ENCODE measurements around the gene CAB39. TPM values are rescaled to one million over a fixed set of nuclear protein-coding genes. Genes with fewer than 3 reads are reported as not detected.

Gene CAB39
- total RNA-seq, 1 donor from 2014 or later = 66.6 TPM

- Histone ChIP-seq H3K79me2 (ENCODE audit: insufficient read depth, low read length) (no peaks in the 10 kb centered on the region), H3K9ac (ENCODE audit: low read length) (no peak overlapping the region), H3K4me3 (ENCODE audit: insufficient read depth, low read depth, low read length) (no peak overlapping the region), H2AFZ (ENCODE audit: low read depth, low read length) (no peak overlapping the region), H3K4me2 (ENCODE audit: low read length) (no peak overlapping the region), H3K4me1 (ENCODE audit: insufficient read depth, low read length) (peaks cover 20% of the 10 kb centered on the region), H3K36me3 (ENCODE audit: insufficient read depth, low read length) (no peaks in the 10 kb centered on the region), H3K9me3 (ENCODE audit: insufficient read depth, low read depth, low read length) (no peaks in the 10 kb centered on the region), H4K20me1 (ENCODE audit: insufficient read depth, low read length) (no peaks in the 10 kb centered on the region), H3K27me3 (ENCODE audit: insufficient read depth, low read length) (no peaks in the 10 kb centered on the region), H3K27ac (ENCODE audit: low read depth, low read length) (no peak overlapping the region)
- no peak for DNase-seq (ENCODE audit: low read depth)
- H3K9me3 Mint-ChIP-seq (ENCODE audit: unreplicated experiment) = peaks cover 10% of the 10 kb centered on the region
- H3K27me3 Mint-ChIP-seq (ENCODE audit: low read depth, unreplicated experiment) = peaks cover 4% of the 10 kb centered on the region
- no peak overlapping the region for H3K27ac Mint-ChIP-seq (ENCODE audit: unreplicated experiment)
- no peaks in the 10 kb centered on the region for H3K36me3 Mint-ChIP-seq (ENCODE audit: low read depth, unreplicated experiment)
- no peak overlapping the region for H3K4me3 Mint-ChIP-seq (ENCODE audit: unreplicated experiment)
- TF ChIP-seq EZH2 (IDR thresholded peaks at IDR 0.05; ENCODE audit: insufficient read depth, low read length) = no peak
- TF ChIP-seq CTCF (IDR thresholded peaks at IDR 0.05; ENCODE audit: insufficient read depth, low read depth, low read length) = no peak
- peaks cover 28% of the 10 kb centered on the region for H3K4me1 Mint-ChIP-seq (ENCODE audit: low read depth, unreplicated experiment)
- no peak for FAIRE-seq
Measured at GRCh38 chr2:230672836-230673235, 39.8 kb upstream of the CAB39 start.

- no peaks in the 10 kb centered on the region for H3K36me3 Mint-ChIP-seq (ENCODE audit: low read depth, unreplicated experiment)
- no peak overlapping the region for H2AFZ ChIP-seq (ENCODE audit: low read depth, low read length)
- H3K36me3 ChIP-seq (ENCODE audit: insufficient read depth, low read length) = no peaks in the 10 kb centered on the region
- peaks cover 3% of the 10 kb centered on the region for H3K27me3 Mint-ChIP-seq (ENCODE audit: low read depth, unreplicated experiment)
- no peak overlapping the region for H3K4me3 ChIP-seq (ENCODE audit: insufficient read depth, low read depth, low read length)
- no peaks in the 10 kb centered on the region for H3K27me3 ChIP-seq (ENCODE audit: insufficient read depth, low read length)
- TF ChIP-seq CTCF (IDR thresholded peaks at IDR 0.05; ENCODE audit: insufficient read depth, low read depth, low read length) (no peak), EZH2 (IDR thresholded peaks at IDR 0.05; ENCODE audit: insufficient read depth, low read length) (no peak)
- no peak overlapping the region for H3K9ac ChIP-seq (ENCODE audit: low read length)
- no peaks in the 10 kb centered on the region for H4K20me1 ChIP-seq (ENCODE audit: insufficient read depth, low read length)
- no peak overlapping the region for H3K27ac Mint-ChIP-seq (ENCODE audit: unreplicated experiment)
- H3K4me1 ChIP-seq (ENCODE audit: insufficient read depth, low read length) = peaks cover 7% of the 10 kb centered on the region
- peaks cover 13% of the 10 kb centered on the region for H3K4me1 Mint-ChIP-seq (ENCODE audit: low read depth, unreplicated experiment)
- no peaks in the 10 kb centered on the region for H3K9me3 ChIP-seq (ENCODE audit: insufficient read depth, low read depth, low read length)
- FAIRE-seq (no peak), DNase-seq (ENCODE audit: low read depth) (no peak)
- H3K9me3 Mint-ChIP-seq (ENCODE audit: unreplicated experiment) = peaks cover 13% of the 10 kb centered on the region
- no peak overlapping the region for H3K27ac ChIP-seq (ENCODE audit: low read depth, low read length)
- no peak overlapping the region for H3K4me3 Mint-ChIP-seq (ENCODE audit: unreplicated experiment)
- H3K79me2 ChIP-seq (ENCODE audit: insufficient read depth, low read length) = no peaks in the 10 kb centered on the region
- H3K4me2 ChIP-seq (ENCODE audit: low read length) = no peak overlapping the region
Measured at GRCh38 chr2:230674401-230674800, 38.2 kb upstream of the CAB39 start.

GRCh38 chr2:230674966-230675672 lies 37.5 kb upstream of the CAB39 start:
- no peak overlapping the region for H2AFZ ChIP-seq (ENCODE audit: low read depth, low read length)
- DNase-seq (ENCODE audit: low read depth) (no peak), FAIRE-seq (no peak)
- H3K27me3 ChIP-seq (ENCODE audit: insufficient read depth, low read length) = no peaks in the 10 kb centered on the region
- no peaks in the 10 kb centered on the region for H3K36me3 ChIP-seq (ENCODE audit: insufficient read depth, low read length)
- no peak overlapping the region for H3K27ac Mint-ChIP-seq (ENCODE audit: unreplicated experiment)
- H3K9ac ChIP-seq (ENCODE audit: low read length) = no peak overlapping the region
- H3K79me2 ChIP-seq (ENCODE audit: insufficient read depth, low read length) = no peaks in the 10 kb centered on the region
- H3K4me1 ChIP-seq (ENCODE audit: insufficient read depth, low read length) = peaks cover 4% of the 10 kb centered on the region
- H3K9me3 ChIP-seq (ENCODE audit: insufficient read depth, low read depth, low read length) = no peaks in the 10 kb centered on the region
- no peaks in the 10 kb centered on the region for H4K20me1 ChIP-seq (ENCODE audit: insufficient read depth, low read length)
- H3K4me1 Mint-ChIP-seq (ENCODE audit: low read depth, unreplicated experiment) = peaks cover 11% of the 10 kb centered on the region
- no peak overlapping the region for H3K4me3 Mint-ChIP-seq (ENCODE audit: unreplicated experiment)
- peaks cover 12% of the 10 kb centered on the region for H3K9me3 Mint-ChIP-seq (ENCODE audit: unreplicated experiment)
- no peak overlapping the region for H3K4me2 ChIP-seq (ENCODE audit: low read length)
- TF ChIP-seq EZH2 (IDR thresholded peaks at IDR 0.05; ENCODE audit: insufficient read depth, low read length) = no peak
- TF ChIP-seq CTCF (IDR thresholded peaks at IDR 0.05; ENCODE audit: insufficient read depth, low read depth, low read length) = no peak
- no peak overlapping the region for H3K4me3 ChIP-seq (ENCODE audit: insufficient read depth, low read depth, low read length)
- H3K27me3 Mint-ChIP-seq (ENCODE audit: low read depth, unreplicated experiment) = peaks cover 3% of the 10 kb centered on the region
- H3K36me3 Mint-ChIP-seq (ENCODE audit: low read depth, unreplicated experiment) = no peaks in the 10 kb centered on the region
- H3K27ac ChIP-seq (ENCODE audit: low read depth, low read length) = no peak overlapping the region
